Fibroblast of the conjunctiva (primary cell): ENCODE results near the gene RIMS4.
"Not testable (repeated sequence)": the region's sequence is repeated elsewhere in the genome, so short reads cannot be mapped to it uniquely, and the experiment has no call there.

ENCODE experiments used
- DNase-seq: peaks from one replicate; pipeline ENCODE4 v3.0.0-alpha.2; 2010; ENCODE audit warnings: low read depth

The RIMS4 gene

DNA sequence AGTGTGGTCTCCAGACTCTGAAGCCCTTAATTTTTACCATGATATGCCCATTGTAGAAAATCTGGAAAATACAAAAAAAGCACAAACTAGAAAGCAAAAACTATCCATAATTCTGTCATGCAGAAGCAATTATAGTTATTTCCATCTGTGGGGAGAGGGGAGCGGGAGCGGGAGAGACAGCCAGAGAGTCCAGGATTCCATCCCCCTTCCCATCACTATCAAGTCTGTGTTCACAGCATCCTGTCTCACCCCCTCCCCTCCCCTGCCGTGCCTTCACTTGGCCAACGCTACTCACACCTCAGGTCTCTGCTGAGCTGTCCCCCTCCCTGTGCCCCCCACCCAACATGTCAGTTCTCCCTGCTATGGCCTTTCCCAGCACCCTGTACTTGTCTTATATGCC, 14.5 kb downstream of the RIMS4 start:
- DNase-seq, result no peak

DNA sequence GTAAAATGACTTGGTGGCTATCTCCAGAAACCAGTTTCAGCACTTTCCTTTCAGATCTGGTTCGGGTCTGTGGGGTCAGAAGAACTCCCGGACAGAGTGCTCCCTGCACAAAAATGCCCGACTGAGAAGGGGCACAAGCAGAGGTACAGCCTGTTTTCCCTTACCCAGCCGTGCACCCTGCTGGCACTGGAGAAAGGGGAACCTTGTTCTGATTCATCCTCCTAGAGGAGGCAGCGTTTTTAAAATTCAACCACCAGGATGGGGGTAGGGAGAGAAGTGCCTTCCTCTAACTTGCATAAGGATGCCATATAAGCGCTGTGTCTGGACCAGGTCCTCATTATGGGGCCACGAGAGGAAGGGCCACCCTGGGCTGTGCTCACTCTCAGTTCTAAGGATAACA, 17.6 kb downstream of the RIMS4 start:
- DNase-seq, result no peak

DNA sequence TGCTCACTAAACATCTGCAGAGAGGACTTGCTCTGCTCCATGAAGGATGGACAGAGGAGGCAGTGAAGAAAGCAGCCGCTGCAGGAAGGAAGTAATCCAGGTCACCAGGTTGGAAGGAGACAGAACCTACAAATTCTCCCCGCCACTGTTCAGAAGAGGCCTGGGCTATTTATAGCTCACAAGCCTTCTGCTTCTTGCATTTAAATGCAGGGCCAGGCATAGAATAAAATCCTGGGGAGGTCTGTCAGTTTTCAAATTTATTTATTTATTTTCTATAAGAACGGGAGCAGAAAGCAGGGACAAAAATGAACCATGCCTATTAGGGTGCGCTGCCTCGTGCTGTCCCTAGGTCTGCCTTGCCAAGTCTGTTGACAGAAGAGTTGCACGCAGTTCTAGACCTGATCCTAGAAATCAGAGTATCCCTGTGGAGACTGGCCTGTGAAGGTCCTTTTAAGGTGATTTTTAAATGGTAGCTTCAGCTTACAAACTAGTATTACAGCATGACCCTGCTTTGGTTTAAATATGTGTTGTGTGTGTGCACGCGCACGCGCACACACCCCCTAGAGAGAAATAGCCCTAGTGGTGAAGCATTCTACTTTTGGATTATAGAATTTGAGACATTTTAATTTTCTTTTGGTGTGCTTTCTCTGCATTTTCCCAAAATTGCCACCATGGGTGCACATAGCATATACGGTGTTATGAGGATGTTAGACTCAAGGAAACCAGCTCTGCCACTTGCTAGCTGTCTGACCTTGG, 19.5 kb downstream of the RIMS4 start:
- DNase-seq, result no peak

DNA sequence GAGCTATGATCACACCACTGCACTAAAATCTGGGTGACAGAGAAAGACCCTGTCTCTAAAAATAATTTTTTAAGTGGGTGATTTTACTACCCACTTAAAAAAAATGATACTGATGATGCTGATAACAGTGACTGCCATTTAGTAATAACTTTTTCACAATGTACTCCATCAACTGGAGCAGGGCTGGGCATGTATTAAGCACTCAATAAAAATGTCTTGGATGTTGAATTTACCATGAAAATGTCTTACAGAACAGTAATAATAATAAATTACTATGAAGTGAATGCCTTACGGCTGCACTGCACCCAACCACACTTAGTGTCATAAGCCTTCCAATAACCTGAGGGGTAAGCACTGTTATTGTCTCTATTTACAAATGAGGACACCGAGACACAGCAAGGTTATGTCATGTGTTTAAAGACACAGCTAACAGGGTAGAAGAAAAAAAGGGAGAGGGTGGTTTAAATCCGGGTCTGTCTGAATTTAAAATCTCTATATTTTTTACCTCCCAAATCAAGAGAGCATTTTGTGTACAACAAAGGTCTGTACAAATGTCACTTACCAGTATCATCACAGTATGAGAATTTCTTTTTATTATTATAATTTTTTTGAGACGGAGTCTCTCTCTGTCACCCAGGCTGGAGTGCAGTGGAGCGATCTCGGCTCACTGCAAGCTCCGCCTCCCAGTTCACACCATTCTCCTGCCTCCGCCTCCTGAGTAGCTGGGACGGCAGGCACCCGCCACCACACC, 21.5 kb downstream of the RIMS4 start:
- no peak for DNase-seq

DNA sequence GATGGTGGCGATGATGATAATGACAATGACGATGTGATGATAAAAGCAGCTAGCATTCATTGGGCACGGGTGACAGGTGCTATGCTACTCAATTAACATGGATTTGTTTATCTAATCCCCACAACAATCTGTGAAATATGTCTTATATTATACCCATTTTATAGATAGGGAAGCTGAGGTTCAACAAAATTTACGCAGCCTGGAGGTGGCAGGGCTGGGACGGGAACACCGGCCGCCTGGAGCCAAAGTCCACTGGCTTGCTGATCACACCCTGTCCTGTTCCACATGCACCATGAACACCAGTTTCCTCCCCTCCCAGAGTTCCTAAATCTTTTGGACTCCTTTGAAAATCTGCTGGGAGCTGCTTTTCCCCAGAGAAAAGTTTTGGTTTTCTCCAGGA, 23.0 kb downstream of the RIMS4 start:
- DNase-seq, result no peak

DNA sequence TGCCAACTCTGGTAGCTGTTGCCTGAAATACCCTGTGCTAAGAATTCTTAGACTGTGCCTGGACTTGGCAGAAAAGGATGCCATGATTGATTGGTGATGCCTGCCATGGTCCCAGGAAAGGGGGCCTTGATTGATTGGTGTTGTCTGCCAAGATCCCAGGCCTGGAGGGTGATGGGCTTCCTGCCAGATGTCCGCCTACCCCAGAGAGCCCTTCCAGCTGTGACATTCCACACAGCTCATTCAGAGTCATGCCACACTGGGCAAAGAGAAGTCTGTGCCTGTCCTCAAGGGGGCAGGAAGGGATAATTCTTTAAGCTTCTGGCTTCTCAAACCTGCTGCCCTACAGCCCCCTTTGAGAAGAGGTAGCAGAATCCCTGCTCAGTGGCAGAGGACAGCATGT, 24.6 kb downstream of the RIMS4 start:
- DNase-seq, result no peak

DNA sequence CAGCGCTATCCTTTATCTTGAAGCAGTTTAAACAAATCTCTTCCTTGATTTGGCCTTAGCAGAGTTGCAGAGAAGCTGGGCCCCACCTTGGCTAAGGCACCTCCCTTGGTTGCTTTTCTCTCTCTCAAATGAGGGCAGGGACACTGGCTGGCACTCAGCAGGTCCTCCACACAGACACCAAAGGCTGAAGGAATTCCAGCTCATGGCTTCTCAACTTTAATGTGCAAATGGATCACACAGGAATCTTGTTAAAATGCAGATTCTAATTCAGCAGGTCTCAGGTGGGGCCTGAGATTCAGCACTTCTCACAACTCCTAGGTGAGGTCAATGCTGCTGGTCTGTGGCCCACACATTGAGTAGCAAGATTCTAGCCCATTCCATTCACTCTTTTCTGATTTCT, 25.7 kb downstream of the RIMS4 start:
- DNase-seq, result no peak

DNA sequence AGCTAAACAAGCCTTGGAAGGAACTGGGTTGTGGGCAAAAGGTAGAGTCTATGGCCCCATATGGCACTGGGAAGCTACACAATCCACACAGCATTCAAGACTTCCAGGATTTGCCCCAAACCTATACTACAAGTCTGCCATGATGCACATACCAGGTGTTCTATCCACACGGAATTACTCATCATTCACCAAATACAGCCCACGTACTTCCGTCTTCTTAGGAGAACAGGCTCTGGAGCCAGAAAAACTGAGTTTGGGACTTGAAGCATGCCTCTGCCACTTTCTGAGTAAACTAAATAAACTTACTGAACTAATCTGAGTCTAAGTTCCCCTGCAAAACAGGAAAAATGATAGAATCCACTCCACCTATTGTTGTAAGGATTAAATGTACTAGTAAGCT, 28.6 kb downstream of the RIMS4 start:
- DNase-seq, result no peak

DNA sequence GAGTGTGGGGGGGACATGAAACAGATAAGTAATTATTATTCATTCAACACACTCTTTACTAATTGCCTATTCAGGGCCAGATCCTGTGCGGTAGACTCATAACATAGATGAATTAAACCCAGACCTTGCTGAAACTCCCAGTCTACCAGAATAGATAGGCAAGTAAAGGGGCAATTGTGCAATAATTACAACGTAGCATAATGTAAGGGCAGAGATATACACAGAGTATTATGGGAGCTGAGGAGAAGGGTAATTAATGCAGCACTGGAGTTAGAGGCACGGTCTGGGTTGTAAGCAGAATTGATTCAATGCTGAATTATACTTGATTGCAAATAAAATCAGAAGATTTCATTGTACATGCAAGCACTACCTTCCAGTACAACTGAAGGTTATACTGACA, 29.2 kb downstream of the RIMS4 start:
- no peak for DNase-seq

DNA sequence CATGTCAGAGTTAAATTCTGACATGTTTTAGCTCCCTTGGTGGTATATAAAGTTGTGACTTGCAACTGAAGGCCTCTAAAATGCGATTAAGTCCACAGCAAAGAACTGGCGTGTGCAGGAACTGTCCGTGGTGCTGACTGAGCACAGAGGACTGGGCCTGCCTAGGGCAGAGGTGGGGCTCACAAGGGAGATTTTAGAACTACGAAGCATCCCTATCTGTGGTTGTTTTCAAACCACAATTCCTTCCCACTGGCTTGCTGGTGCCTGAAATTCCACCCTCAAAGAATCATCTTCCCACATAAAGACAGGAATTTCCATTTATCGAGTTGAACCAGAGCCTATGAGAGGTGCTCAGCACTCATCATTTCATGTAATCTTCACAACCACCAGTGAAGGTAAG, 30.1 kb downstream of the RIMS4 start:
- DNase-seq, result no peak

DNA sequence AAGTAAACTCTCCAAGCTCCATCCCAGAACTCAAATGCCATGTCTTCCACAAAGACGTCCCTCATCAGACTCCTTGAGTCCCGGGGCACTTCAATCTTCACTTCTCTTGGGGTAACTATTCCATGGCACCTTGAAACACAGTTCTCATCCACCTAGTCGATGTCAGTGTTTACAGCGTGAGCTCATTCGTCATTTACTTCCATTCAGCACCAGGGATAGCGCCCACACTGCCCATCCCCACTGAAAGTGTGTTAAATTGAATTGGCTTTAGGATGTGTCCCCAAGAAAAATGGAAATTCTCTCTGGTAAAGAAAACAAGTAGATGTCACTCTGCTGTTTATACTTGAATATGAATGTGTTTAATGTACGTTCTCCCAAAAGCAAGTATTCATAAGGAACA, 33.4 kb downstream of the RIMS4 start:
- DNase-seq, result no peak

DNA sequence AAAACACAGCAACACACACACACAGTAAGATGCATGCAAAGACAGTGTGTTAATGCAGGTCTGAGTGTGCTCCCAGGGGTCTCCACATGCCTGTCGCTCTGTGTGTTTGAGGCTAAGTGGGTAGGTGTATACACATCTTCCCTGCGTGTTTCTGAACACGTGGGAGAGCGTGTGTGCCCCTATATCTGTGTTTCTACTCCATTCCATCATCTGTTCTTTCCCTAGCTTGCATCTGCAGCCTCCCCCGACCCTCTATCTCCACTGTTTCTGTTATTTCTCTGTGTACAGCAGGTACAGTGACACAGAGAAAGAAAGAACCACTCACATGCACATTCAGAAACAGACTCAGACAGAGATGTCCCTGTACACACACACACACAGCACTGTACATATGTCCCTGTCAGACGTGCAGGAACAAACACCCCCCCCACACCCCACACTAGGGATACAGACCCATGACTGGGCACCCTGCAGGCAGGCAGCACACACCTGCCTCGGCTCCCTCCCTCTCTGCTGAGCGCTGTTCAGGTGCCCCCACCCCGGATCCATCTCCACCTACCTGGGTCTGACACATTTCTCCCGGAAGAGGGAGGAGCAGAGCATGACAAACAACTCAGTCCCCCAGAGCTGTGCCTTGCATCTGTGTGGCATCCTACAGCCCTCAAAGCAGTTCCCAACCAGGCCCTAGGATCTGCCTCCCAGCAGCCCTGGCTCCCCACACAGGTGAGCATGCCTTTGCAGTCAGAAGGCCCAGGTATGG, 37.1 kb downstream of the RIMS4 start:
- no peak for DNase-seq

DNA sequence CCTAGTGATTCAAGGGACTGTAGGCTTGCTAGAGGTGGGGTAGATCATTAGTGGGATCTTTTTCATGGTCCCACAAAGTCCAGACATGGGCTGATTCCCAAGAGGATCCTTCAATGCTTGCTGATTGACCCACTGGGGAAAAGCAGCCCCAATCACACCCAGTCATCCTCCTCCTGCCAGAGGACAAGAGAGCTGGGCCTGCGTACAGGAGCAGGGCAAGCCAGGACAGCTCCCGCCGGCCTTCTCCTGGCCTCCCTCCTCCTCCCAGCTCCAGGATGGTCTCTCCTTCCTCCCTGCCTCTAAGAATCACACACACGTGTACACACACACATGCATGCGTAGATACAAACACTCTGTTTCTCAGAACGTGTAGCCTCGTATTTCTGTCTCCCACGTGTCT, 37.7 kb downstream of the RIMS4 start:
- DNase-seq, result no peak

DNA sequence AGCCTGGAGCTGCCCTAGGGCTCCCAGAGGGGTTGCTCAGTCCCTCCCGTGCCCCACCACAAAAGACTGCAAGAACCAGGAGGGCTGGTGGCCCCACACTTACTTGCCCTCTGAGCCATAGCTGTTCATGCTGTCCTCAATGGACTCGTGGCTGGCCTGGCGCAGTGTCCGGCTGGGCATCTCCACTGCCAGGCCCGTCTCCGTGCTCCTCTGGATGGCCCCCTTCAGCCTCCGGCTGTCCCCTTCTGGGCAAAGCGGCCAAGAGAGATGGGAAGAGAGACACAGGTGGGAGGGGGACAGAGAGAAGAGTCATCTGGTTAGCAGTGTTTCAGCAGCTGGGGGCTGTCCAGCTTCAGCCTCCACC, 39.2 kb downstream of the RIMS4 start:
- DNase-seq, result no peak

DNA sequence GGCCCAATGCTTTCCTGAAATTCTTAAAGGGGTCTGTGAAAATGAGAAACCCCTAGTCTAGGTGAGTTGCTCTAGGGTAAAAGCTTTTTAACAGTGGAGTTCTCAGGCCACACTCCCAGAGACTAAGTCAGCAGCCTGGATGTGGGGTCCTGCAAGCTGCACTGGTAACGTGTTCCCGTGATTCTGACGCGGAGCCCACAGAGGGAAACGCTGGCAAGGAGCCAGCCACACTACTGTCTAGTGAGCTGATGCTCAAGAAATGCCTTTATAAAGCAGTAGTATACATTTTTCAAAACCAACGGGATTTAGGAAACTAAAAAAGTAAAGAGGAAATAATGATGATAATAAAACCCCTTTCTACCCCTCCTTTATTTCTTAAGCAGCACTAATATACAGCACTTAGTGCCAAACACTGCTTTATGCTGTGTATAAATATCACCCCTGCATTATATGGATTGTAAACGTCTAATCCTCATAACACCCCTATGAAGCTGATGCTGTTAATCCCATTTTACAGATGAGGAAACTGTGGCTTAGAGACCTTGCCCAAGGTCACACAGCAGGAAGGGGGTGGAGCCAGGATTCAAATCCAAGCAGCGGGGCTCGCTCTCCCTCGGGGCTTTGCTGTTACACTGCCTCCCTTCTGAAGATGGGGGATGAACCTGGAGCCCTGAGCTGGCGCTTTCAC, 39.7 kb downstream of the RIMS4 start:
- no peak for DNase-seq

DNA sequence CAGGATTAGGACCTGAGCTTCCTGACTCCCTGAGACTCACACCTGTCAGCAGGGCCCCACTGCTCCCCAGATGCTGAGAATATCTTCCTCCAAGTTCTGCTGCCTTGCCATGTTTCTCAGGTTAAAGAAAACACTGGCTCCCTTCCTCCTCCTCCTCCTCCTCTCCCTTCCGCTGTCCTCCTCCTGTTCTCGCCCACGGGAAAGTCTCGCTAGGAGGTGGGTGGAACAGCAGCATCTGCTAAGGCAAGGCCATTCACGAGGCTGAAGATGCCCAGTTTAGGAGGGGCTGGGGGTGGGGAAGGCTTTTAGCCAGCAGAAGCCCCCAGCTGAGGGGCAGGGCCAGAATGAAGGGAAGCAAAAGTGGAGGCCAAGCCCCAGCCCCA, 40.9 kb downstream of the RIMS4 start:
- DNase-seq, result no peak

DNA sequence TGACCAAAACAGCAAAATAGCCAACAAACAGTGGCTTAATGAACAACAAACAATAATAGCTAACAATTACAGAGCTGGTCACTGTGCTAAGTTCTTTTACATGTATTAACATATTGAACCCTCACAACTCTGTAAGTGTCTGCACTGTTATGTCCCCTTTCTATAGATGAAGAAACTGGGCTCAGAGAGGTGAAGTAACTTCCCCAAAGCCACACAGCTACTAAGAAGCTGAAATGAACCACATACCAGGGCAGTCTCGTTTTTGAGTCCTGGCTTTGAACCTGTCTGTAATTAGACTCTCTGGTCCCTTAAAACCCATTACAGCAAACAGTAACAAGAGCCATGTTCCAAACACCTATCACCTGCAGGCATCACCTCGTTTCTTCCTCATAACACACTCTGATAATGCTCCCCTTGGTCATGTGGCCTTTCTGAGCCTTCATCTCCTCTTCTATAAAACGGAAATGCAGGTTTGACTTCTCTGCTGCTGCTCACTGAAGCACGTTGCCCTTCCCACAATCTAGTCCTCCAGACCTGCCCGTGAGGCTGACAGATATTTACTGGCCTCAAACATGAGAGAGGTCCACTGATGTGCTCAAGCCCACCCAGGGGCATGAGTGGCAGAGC, 41.4 kb downstream of the RIMS4 start:
- no peak for DNase-seq

DNA sequence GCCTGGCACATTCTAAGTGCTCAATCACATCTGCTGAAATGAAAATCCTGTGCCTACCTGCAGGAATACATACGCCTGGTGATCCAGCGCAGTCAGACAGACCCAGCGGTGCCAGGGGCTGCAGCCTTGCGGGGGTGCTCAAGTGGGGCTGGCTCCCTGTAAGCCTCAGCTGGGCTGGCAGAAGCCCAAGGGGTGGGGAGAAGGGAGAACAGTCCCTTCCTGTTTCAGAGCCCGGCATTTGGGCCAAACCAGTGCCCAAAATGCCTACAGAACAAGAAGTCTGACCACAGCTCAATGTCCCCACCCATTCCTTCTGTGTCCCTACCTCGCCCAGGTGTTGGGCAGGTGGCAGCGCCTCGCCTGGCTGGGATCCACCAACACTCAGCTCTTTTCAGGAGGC, 42.1 kb downstream of the RIMS4 start:
- no peak for DNase-seq

DNA sequence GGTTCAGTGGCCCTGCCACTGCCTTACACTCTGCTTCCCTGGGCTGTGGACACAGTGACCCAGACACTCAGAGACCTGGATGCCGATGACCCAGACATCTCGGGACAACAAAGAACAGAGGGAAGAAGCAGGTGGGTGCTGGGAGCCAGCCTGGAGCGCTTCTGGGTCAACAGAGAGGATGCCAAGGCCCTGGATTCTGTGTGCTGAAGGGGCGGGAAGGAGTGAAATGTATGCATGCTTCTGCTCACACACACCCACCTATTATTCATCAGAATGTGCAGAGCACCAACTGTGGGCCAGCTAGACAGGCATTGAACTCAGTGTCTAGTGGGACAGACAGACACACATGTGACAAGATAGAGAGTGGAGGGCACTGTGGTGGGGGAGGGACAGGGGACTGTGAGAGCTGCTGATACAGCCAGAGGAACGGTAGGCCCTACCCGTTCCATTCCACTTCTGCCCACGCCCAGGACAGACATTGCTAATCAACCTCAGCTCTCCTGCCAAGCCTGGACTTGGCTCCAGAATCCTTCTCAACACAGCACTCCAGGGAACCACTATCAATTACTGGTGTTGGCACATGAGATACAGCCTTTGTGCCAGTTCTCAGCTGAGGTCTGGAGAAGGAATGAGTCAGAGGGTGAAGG, 44.5 kb downstream of the RIMS4 start:
- DNase-seq, result no peak

DNA sequence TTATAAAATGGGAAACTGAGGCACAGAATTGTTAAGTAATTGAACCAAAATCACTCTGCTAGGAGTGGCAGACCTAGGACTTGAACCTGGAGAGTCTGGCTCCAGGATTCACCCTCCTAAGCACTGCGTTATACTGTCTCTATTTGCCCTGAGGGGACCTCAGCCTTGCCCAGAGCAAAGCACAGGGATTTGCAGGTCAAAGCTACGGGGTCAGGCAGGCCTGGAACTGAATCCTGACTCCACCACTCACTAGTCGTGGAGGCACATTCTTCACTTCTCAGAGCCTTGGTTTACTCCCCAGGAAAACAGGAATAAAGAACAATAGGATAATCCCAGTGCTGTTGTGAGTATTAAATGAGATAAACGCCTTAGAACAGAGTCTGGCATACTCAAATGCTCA, 45.3 kb downstream of the RIMS4 start:
- no peak for DNase-seq

DNA sequence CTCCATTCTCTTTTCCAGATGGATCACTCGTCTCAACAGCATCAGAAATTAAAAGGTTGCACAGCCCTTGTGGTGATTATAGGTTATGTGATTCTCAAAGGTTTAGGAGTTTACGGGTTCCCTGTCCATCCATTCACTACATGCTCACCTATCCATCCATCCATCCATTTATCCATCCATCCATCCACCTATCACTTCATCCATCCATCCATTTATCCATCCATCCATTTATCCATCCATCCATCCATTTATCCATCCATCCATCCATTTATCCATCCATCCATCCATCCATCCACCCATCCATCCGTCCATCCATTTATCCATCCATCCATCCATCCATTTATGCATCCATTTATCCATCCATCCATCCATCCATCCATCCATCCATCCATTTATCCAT, 46.5 kb downstream of the RIMS4 start:
- DNase-seq, result not testable (repeated sequence)
